ENCODE data around the gene MEIOB. TPM values are rescaled to one million over a fixed set of nuclear protein-coding genes. Genes with fewer than 3 reads are reported as not detected.

Gene MEIOB
- total RNA-seq, 1 experiment from 2014 or later: 0.62 TPM

DNA sequence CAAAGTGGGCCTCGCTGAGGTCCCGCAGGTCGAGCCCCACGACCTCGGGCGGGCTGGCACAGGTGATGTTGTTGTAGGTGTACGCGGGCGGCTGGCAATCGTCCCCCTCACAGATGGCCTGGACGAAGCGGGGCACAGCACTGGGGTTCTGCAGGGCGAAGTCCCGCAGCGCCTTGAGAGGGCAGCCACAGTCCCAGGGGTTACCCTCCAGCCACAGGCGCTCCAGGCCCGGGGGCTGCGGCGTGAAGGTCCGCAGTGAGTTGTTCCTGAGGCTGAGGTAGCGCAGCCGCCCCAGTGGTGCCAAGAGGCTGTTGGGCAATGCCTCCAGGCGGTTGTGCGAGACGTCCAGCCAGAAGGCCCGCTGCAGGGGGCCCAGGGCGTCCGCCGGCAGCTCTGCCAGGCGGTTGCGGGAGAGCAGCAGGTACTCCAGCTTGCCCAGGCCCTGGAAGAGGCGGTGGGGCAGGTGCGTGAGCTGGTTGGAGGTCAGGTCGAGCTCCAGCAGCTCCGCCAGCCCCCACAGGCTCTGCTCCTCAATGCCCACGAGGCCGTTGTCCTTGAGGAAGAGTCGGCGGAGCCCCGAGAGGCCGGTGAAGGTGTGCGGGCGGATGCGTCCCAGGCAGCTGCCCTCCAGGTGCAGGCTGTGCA lies 81.2 kb downstream of the MEIOB start:
- Histone ChIP-seq H3K9me3 (ENCODE audit: low read depth, low read length, poor library complexity, severe bottlenecking) (no peaks in the 10 kb centered on the region), H3K27me3 (replicated peaks; ENCODE audit: insufficient read depth, low read depth, low read length, poor library complexity) (no peaks in the 10 kb centered on the region), H3K27ac (ENCODE audit: low read depth, low read length, poor library complexity, severe bottlenecking) (no peak overlapping the region), H3K4me1 (ENCODE audit: insufficient read depth, low read length, poor library complexity, severe bottlenecking) (no peaks in the 10 kb centered on the region), H3K4me3 (ENCODE audit: low read depth, low read length, poor library complexity, severe bottlenecking) (no peak overlapping the region), H3K36me3 (ENCODE audit: insufficient read depth, low read length, poor library complexity, severe bottlenecking) (peaks cover 18% of the 10 kb centered on the region)
- ChIA-PET CTCF (no interaction called here), POLR2A (ENCODE audit: low non-redundant PET) (interaction anchor here (0.6 kb wide), 1 partner anchor 11 kb away, joined by 3 read pairs; no protein-coding TSS in a partner anchor)
- intact Hi-C loops (cut with micrococcal nuclease; ENCODE audit: unreplicated experiment): no loop called here
- no TSS peak for BruUV-seq (replicated peaks)
- no peak for DNase-seq (ENCODE audit: low spot score)
- no peak for TF ChIP-seq EZH2 (IDR thresholded peaks at IDR 0.05; ENCODE audit: borderline replicate concordance, low read depth, low read length, poor library complexity, severe bottlenecking)
- TF ChIP-seq, protein P1, sequence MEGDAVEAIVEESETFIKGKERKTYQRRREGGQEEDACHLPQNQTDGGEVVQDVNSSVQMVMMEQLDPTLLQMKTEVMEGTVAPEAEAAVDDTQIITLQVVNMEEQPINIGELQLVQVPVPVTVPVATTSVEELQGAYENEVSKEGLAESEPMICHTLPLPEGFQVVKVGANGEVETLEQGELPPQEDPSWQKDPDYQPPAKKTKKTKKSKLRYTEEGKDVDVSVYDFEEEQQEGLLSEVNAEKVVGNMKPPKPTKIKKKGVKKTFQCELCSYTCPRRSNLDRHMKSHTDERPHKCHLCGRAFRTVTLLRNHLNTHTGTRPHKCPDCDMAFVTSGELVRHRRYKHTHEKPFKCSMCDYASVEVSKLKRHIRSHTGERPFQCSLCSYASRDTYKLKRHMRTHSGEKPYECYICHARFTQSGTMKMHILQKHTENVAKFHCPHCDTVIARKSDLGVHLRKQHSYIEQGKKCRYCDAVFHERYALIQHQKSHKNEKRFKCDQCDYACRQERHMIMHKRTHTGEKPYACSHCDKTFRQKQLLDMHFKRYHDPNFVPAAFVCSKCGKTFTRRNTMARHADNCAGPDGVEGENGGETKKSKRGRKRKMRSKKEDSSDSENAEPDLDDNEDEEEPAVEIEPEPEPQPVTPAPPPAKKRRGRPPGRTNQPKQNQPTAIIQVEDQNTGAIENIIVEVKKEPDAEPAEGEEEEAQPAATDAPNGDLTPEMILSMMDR (conservative IDR thresholded peaks at IDR 0.05; ENCODE audit: low read depth, low read length): no peak

DNA sequence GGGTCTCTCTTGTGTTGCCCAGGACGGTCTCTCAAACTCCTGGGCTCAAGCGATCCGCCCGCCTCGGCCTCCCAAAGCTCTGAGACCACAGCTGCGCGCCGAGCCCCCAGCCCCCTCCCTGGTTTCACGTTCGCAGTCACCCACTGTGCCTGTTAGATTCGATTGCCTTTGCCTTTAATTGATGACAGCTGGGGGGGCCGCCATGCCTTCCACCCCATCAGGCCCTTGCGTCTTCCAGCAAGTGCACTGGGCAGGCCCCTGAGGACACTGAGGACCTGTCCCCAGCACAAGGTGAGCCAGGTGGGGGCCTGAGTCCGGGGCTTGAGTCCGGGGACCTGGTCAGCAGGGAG lies 81.7 kb downstream of the MEIOB start:
- Histone ChIP-seq H3K4me3 (ENCODE audit: low read depth, low read length, poor library complexity, severe bottlenecking) (no peak overlapping the region), H3K9me3 (ENCODE audit: low read depth, low read length, poor library complexity, severe bottlenecking) (no peaks in the 10 kb centered on the region), H3K4me1 (ENCODE audit: insufficient read depth, low read length, poor library complexity, severe bottlenecking) (no peaks in the 10 kb centered on the region), H3K27me3 (replicated peaks; ENCODE audit: insufficient read depth, low read depth, low read length, poor library complexity) (no peaks in the 10 kb centered on the region), H3K27ac (ENCODE audit: low read depth, low read length, poor library complexity, severe bottlenecking) (no peak overlapping the region), H3K36me3 (ENCODE audit: insufficient read depth, low read length, poor library complexity, severe bottlenecking) (peaks cover 18% of the 10 kb centered on the region)
- CTCF ChIA-PET: no interaction called here
- POLR2A ChIA-PET (ENCODE audit: low non-redundant PET): interaction anchor here (0.6 kb wide), 1 partner anchor 11 kb away, joined by 3 read pairs; no protein-coding TSS in a partner anchor
- no peak for TF ChIP-seq EZH2 (IDR thresholded peaks at IDR 0.05; ENCODE audit: borderline replicate concordance, low read depth, low read length, poor library complexity, severe bottlenecking)
- TF ChIP-seq, protein P1 (conservative IDR thresholded peaks at IDR 0.05; ENCODE audit: low read depth, low read length): no peak
- intact Hi-C loops (cut with micrococcal nuclease; ENCODE audit: unreplicated experiment): no loop called here
- BruUV-seq (replicated peaks): no TSS peak
- no peak for DNase-seq (ENCODE audit: low spot score)

GRCh38 chr16:1789643-1790045 lies 82.3 kb downstream of the MEIOB start:
- CTCF ChIA-PET: no interaction called here
- no peaks in the 10 kb centered on the region for H3K4me1 ChIP-seq (ENCODE audit: insufficient read depth, low read length, poor library complexity, severe bottlenecking)
- BruUV-seq (replicated peaks): no TSS peak
- no peak overlapping the region for H3K27ac ChIP-seq (ENCODE audit: low read depth, low read length, poor library complexity, severe bottlenecking)
- no peak for DNase-seq (ENCODE audit: low spot score)
- H3K27me3 ChIP-seq (replicated peaks; ENCODE audit: insufficient read depth, low read depth, low read length, poor library complexity): no peaks in the 10 kb centered on the region
- H3K4me3 ChIP-seq (ENCODE audit: low read depth, low read length, poor library complexity, severe bottlenecking): no peak overlapping the region
- POLR2A ChIA-PET (ENCODE audit: low non-redundant PET): no interaction called here
- intact Hi-C loops (cut with micrococcal nuclease; ENCODE audit: unreplicated experiment): no loop called here
- H3K9me3 ChIP-seq (ENCODE audit: low read depth, low read length, poor library complexity, severe bottlenecking): no peaks in the 10 kb centered on the region
- peaks cover 18% of the 10 kb centered on the region for H3K36me3 ChIP-seq (ENCODE audit: insufficient read depth, low read length, poor library complexity, severe bottlenecking)
- TF ChIP-seq EZH2 (IDR thresholded peaks at IDR 0.05; ENCODE audit: borderline replicate concordance, low read depth, low read length, poor library complexity, severe bottlenecking): no peak
- TF ChIP-seq, protein P1 (conservative IDR thresholded peaks at IDR 0.05; ENCODE audit: low read depth, low read length): no peak
